GM12864 (cell line): ENCODE measurements around the gene CEBPA.

Experiments
- DNase-seq: peaks from one replicate; pipeline ENCODE4 v3.0.0-alpha.2; 2011; ENCODE audit warnings: low read depth
- H3K4me3 ChIP-seq: 2 replicates; pipeline ENCODE4 v1.5.1; 2011; ENCODE audit warnings: mild to moderate bottlenecking, low read depth, low read length, control low read depth
- CTCF ChIP-seq: IDR thresholded peaks from 2 replicates; pipeline ENCODE4 v1.5.1; 2011; ENCODE audit warnings: low read depth, mild to moderate bottlenecking, moderate library complexity, low read length, control low read depth, inconsistent platforms; ENCODE audit errors: missing control alignments

Gene CEBPA

GRCh38 chr19:33280351-33280921 lies 21.9 kb downstream of the CEBPA start:
- H3K4me3 ChIP-seq, result no peak overlapping the region
- TF ChIP-seq CTCF, result no peak
- DNase-seq, result peak; percentile 80

GRCh38 chr19:33279430-33280350 lies 22.6 kb downstream of the CEBPA start:
- TF ChIP-seq CTCF, result no peak

GRCh38 chr19:33278403-33279269 lies 23.7 kb downstream of the CEBPA start:
- H3K4me3 ChIP-seq, result no peak overlapping the region
- TF ChIP-seq CTCF, result no peak
- no peak for DNase-seq

More at GRCh38 chr19:33279430-33280350, 22.6 kb downstream of the CEBPA start:
- H3K4me3 ChIP-seq, result no peak overlapping the region
- no peak for DNase-seq

- no peak for TF ChIP-seq CTCF
- no peak overlapping the region for H3K4me3 ChIP-seq
- no peak for DNase-seq
Observed at GRCh38 chr19:33278023-33278402, 24.3 kb downstream of the CEBPA start.

- no peak for DNase-seq
- TF ChIP-seq CTCF, result no peak
- H3K4me3 ChIP-seq, result no peak overlapping the region
Observed at GRCh38 chr19:33277434-33277833, 24.9 kb downstream of the CEBPA start.

GRCh38 chr19:33275933-33276619 lies 26.3 kb downstream of the CEBPA start:
- no peak overlapping the region for H3K4me3 ChIP-seq
- DNase-seq, result no peak
- no peak for TF ChIP-seq CTCF
